ENCODE measurements around the gene SLC29A4. TPM values are rescaled to one million over a fixed set of nuclear protein-coding genes. Genes with fewer than 3 reads are reported as not detected.

The SLC29A4 gene
- total RNA-seq, 1 experiment from 2014 or later = 16.5 TPM

GRCh38 chr7:5342631-5343030, 59.9 kb downstream of the SLC29A4 start:
- no peak for DNase-seq
- H3K36me3 ChIP-seq (replicated peaks; ENCODE audit: control insufficient read depth, insufficient read depth, low read length) = no peaks in the 10 kb centered on the region; the same call in 1 of the 2 replicates
- no peak overlapping the region for H3K4me3 ChIP-seq (ENCODE audit: insufficient read depth, low read depth, low read length)
- no peaks in the 10 kb centered on the region for H3K27me3 ChIP-seq (ENCODE audit: control insufficient read depth, insufficient read depth, low read length)

- no peaks in the 10 kb centered on the region; the same call in 1 of the 2 replicates for H3K36me3 ChIP-seq (replicated peaks; ENCODE audit: control insufficient read depth, insufficient read depth, low read length)
- H3K27me3 ChIP-seq (ENCODE audit: control insufficient read depth, insufficient read depth, low read length) = peaks cover 2% of the 10 kb centered on the region; the same call in 1 of the 2 replicates
- H3K4me3 ChIP-seq (ENCODE audit: insufficient read depth, low read depth, low read length) = no peak overlapping the region
- no peak for DNase-seq
Observed at GRCh38 chr7:5343884-5344283, 61.1 kb downstream of the SLC29A4 start.

- H3K36me3 ChIP-seq (replicated peaks; ENCODE audit: control insufficient read depth, insufficient read depth, low read length) = no peaks in the 10 kb centered on the region; the same call in 1 of the 2 replicates
- peaks cover 4% of the 10 kb centered on the region; the same call in 1 of the 2 replicates for H3K27me3 ChIP-seq (ENCODE audit: control insufficient read depth, insufficient read depth, low read length)
- no peak for DNase-seq
- no peak overlapping the region for H3K4me3 ChIP-seq (ENCODE audit: insufficient read depth, low read depth, low read length)
Observed at GRCh38 chr7:5344342-5344741, 61.6 kb downstream of the SLC29A4 start.

- Histone ChIP-seq H3K36me3 (replicated peaks; ENCODE audit: control insufficient read depth, insufficient read depth, low read length) (no peaks in the 10 kb centered on the region; the same call in 1 of the 2 replicates), H3K4me3 (ENCODE audit: insufficient read depth, low read depth, low read length) (no peak overlapping the region), H3K27me3 (ENCODE audit: control insufficient read depth, insufficient read depth, low read length) (peaks cover 7% of the 10 kb centered on the region; the same call in 1 of the 2 replicates)
- DNase-seq = no peak
Observed at GRCh38 chr7:5345171-5345570, 62.4 kb downstream of the SLC29A4 start.

GRCh38 chr7:5345671-5346070, 62.9 kb downstream of the SLC29A4 start:
- H3K36me3 ChIP-seq (replicated peaks; ENCODE audit: control insufficient read depth, insufficient read depth, low read length) = no peaks in the 10 kb centered on the region; the same call in 1 of the 2 replicates
- DNase-seq = peak; percentile 41
- no peak overlapping the region for H3K4me3 ChIP-seq (ENCODE audit: insufficient read depth, low read depth, low read length)
- peaks cover 9% of the 10 kb centered on the region; the same call in 1 of the 2 replicates for H3K27me3 ChIP-seq (ENCODE audit: control insufficient read depth, insufficient read depth, low read length)

- no peaks in the 10 kb centered on the region for H3K36me3 ChIP-seq (replicated peaks; ENCODE audit: control insufficient read depth, insufficient read depth, low read length)
- DNase-seq = peak; percentile 82
- no peak overlapping the region for H3K4me3 ChIP-seq (ENCODE audit: insufficient read depth, low read depth, low read length)
- H3K27me3 ChIP-seq (ENCODE audit: control insufficient read depth, insufficient read depth, low read length) = peaks cover 10% of the 10 kb centered on the region; the same call in 1 of the 2 replicates
Observed at GRCh38 chr7:5348134-5349004, 65.6 kb downstream of the SLC29A4 start.

GRCh38 chr7:5349005-5349380, 66.2 kb downstream of the SLC29A4 start:
- H3K4me3 ChIP-seq (ENCODE audit: insufficient read depth, low read depth, low read length) = no peak overlapping the region
- no peaks in the 10 kb centered on the region for H3K36me3 ChIP-seq (replicated peaks; ENCODE audit: control insufficient read depth, insufficient read depth, low read length)
- peak; percentile 66 for DNase-seq
- peaks cover 10% of the 10 kb centered on the region; the same call in 1 of the 2 replicates for H3K27me3 ChIP-seq (ENCODE audit: control insufficient read depth, insufficient read depth, low read length)

- Histone ChIP-seq H3K36me3 (replicated peaks; ENCODE audit: control insufficient read depth, insufficient read depth, low read length) (no peaks in the 10 kb centered on the region), H3K4me3 (ENCODE audit: insufficient read depth, low read depth, low read length) (peak overlapping the region; percentile 17; the same call in 1 of the 2 replicates), H3K27me3 (ENCODE audit: control insufficient read depth, insufficient read depth, low read length) (peaks cover 10% of the 10 kb centered on the region; the same call in 1 of the 2 replicates)
Observed at GRCh38 chr7:5349437-5350173, 66.9 kb downstream of the SLC29A4 start.

GRCh38 chr7:5350174-5350463, 67.4 kb downstream of the SLC29A4 start:
- peaks cover 10% of the 10 kb centered on the region; the same call in 1 of the 2 replicates for H3K27me3 ChIP-seq (ENCODE audit: control insufficient read depth, insufficient read depth, low read length)
- no peaks in the 10 kb centered on the region for H3K36me3 ChIP-seq (replicated peaks; ENCODE audit: control insufficient read depth, insufficient read depth, low read length)
- H3K4me3 ChIP-seq (ENCODE audit: insufficient read depth, low read depth, low read length) = no peak overlapping the region
- no peak for DNase-seq

More at GRCh38 chr7:5349437-5350173, 66.9 kb downstream of the SLC29A4 start:
- DNase-seq = peak; percentile 83

- DNase-seq = peak; percentile 78
- H3K36me3 ChIP-seq (replicated peaks; ENCODE audit: control insufficient read depth, insufficient read depth, low read length) = no peaks in the 10 kb centered on the region
- peaks cover 10% of the 10 kb centered on the region; the same call in 1 of the 2 replicates for H3K27me3 ChIP-seq (ENCODE audit: control insufficient read depth, insufficient read depth, low read length)
- H3K4me3 ChIP-seq (ENCODE audit: insufficient read depth, low read depth, low read length) = no peak overlapping the region
Observed at GRCh38 chr7:5350600-5351385, 68.0 kb downstream of the SLC29A4 start.

GRCh38 chr7:5351507-5352265, 68.9 kb downstream of the SLC29A4 start:
- peak; percentile 60 for DNase-seq
- H3K27me3 ChIP-seq (ENCODE audit: control insufficient read depth, insufficient read depth, low read length) = peaks cover 10% of the 10 kb centered on the region; the same call in 1 of the 2 replicates
- no peak overlapping the region for H3K4me3 ChIP-seq (ENCODE audit: insufficient read depth, low read depth, low read length)
- no peaks in the 10 kb centered on the region for H3K36me3 ChIP-seq (replicated peaks; ENCODE audit: control insufficient read depth, insufficient read depth, low read length)

- H3K4me3 ChIP-seq (ENCODE audit: insufficient read depth, low read depth, low read length) = no peak overlapping the region
- no peaks in the 10 kb centered on the region; the same call in 1 of the 2 replicates for H3K36me3 ChIP-seq (replicated peaks; ENCODE audit: control insufficient read depth, insufficient read depth, low read length)
- peaks cover 10% of the 10 kb centered on the region; the same call in 1 of the 2 replicates for H3K27me3 ChIP-seq (ENCODE audit: control insufficient read depth, insufficient read depth, low read length)
- peak; percentile 33 for DNase-seq
Observed at GRCh38 chr7:5352440-5353010, 69.8 kb downstream of the SLC29A4 start.
